Common myeloid progenitor, CD34-positive (primary cell): ENCODE results near the gene IFIT5.
"Not testable (repeated sequence)": the region's sequence is repeated elsewhere in the genome, so short reads cannot be mapped to it uniquely, and the experiment has no call there.

Experiments
- CTCF ChIA-PET: fragments of 350-600 bp; sonication (Branson Sonifier 250); formaldehyde crosslinking; loops from one replicate; lab custom pipeline; 2021; ENCODE audit warnings: antibody characterized with exemption; lab: Charles Lee
- POLR2A ChIA-PET: fragments of 350-600 bp; sonication (Branson Sonifier 250); formaldehyde crosslinking; loops from one replicate; lab custom pipeline; 2021; ENCODE audit warnings: antibody characterized with exemption; lab: Charles Lee
- DNase-seq, 3 donors: peaks; one replicate each; pipeline versions ENCODE4 v3.0.0 to v3.0.0-alpha.2; 2013
- H3K27ac ChIP-seq, 2 experiments: 1 replicate in 1 of 2; 2 replicates in 1 of 2; pipeline ENCODE4 v1.7.0; 2013; ENCODE audit warnings: inconsistent platforms in 2 of 2, low read length in 2 of 2, mild to moderate bottlenecking in 2 of 2, low read depth in 1 of 2, moderate library complexity in 1 of 2; ENCODE audit not compliant: severe bottlenecking in 2 of 2, insufficient read depth in 1 of 2, poor library complexity in 1 of 2
- H3K27me3 ChIP-seq, 5 experiments: replicated peaks in 2 of 5; 1 replicate in 3 of 5; 2 replicates in 2 of 5; pipeline versions ENCODE4 v1.6.1 to v1.7.0; 2013; ENCODE audit warnings: low read length in 4 of 5, mild to moderate bottlenecking in 2 of 5, moderate library complexity in 2 of 5, inconsistent platforms in 1 of 5; ENCODE audit not compliant: insufficient read depth in 5 of 5, control insufficient read depth in 4 of 5
- H3K36me3 ChIP-seq, 4 experiments: 1 replicate in 2 of 4; 2 replicates in 2 of 4; pipeline versions ENCODE4 v1.6.1 to v1.7.0; 2013; ENCODE audit warnings: low read length in 3 of 4, control low read depth in 1 of 4, mild to moderate bottlenecking in 1 of 4; ENCODE audit not compliant: control insufficient read depth in 4 of 4, insufficient read depth in 4 of 4
- H3K4me1 ChIP-seq, 4 experiments: 1 replicate in 3 of 4; 2 replicates in 1 of 4; pipeline versions ENCODE4 v1.6.1 to v1.7.1; 2013; ENCODE audit warnings: low read length in 3 of 4, mild to moderate bottlenecking in 3 of 4, control low read depth in 1 of 4, inconsistent platforms in 1 of 4, moderate library complexity in 1 of 4; ENCODE audit not compliant: control insufficient read depth in 4 of 4, insufficient read depth in 4 of 4; ENCODE audit errors: control extremely low read depth in 1 of 4
- H3K4me3 ChIP-seq, 7 experiments: 1 replicate in 4 of 7; 2 replicates in 3 of 7; pipeline versions ENCODE4 v1.5.1 to v1.7.0; 2013; ENCODE audit warnings: mild to moderate bottlenecking in 7 of 7, low read length in 6 of 7, moderate library complexity in 6 of 7, inconsistent platforms in 2 of 7, low read depth in 2 of 7, control low read depth in 1 of 7; ENCODE audit not compliant: insufficient read depth in 4 of 7, control insufficient read depth in 1 of 7; ENCODE audit errors: extremely low read depth in 1 of 7
- H3K9me3 ChIP-seq, 5 experiments: 1 replicate in 4 of 5; 2 replicates in 1 of 5; pipeline versions ENCODE4 v1.6.1 to v1.7.1; 2013; ENCODE audit warnings: low read length in 4 of 5, mild to moderate bottlenecking in 2 of 5, inconsistent platforms in 1 of 5, low read depth in 1 of 5, moderate library complexity in 1 of 5; ENCODE audit not compliant: control insufficient read depth in 4 of 5, insufficient read depth in 2 of 5; ENCODE audit errors: control extremely low read depth in 1 of 5
- WGBS: methylation state at CpG from one replicate; pipeline ENCODE4 v1.1.5; 2013; ENCODE audit not compliant: insufficient coverage; 5-methylcytosine and 5-hydroxymethylcytosine counted together

IFIT5 gene

GRCh38 chr10:89406178-89406577 is 8.2 kb upstream of the IFIT5 start:
- H3K36me3 ChIP-seq = peaks cover 0 to 18% (median 10%) of the 10 kb centered on the region in 4 experiments
- H3K4me1 ChIP-seq, H3K9me3 ChIP-seq, H3K27me3 ChIP-seq, H3K27ac ChIP-seq, CTCF ChIA-PET, DNase-seq, H3K4me3 ChIP-seq, POLR2A ChIA-PET: not testable (repeated sequence)
- WGBS = 96% methylated on average over 4 of the region's 9 CpGs

- H3K27ac ChIP-seq, H3K4me1 ChIP-seq, H3K4me3 ChIP-seq, H3K27me3 ChIP-seq, H3K9me3 ChIP-seq, DNase-seq, CTCF ChIA-PET, POLR2A ChIA-PET: not testable (repeated sequence)
- WGBS = 100% methylated on average over 3 of the region's 3 CpGs
- peaks cover 0 to 14% (median 4%) of the 10 kb centered on the region in 4 experiments for H3K36me3 ChIP-seq
Measured at GRCh38 chr10:89407792-89408191, 6.6 kb upstream of the IFIT5 start.

- H3K27me3 ChIP-seq, H3K9me3 ChIP-seq, H3K36me3 ChIP-seq, H3K27ac ChIP-seq, H3K4me3 ChIP-seq, CTCF ChIA-PET, DNase-seq, POLR2A ChIA-PET: not testable (repeated sequence)
- peaks cover 6 to 10% (median 8%) of the 10 kb centered on the region in 4 experiments for H3K4me1 ChIP-seq
- 100% methylated on average over 5 of the region's 5 CpGs for WGBS
Measured at GRCh38 chr10:89409282-89409681, 5.1 kb upstream of the IFIT5 start.

DNA sequence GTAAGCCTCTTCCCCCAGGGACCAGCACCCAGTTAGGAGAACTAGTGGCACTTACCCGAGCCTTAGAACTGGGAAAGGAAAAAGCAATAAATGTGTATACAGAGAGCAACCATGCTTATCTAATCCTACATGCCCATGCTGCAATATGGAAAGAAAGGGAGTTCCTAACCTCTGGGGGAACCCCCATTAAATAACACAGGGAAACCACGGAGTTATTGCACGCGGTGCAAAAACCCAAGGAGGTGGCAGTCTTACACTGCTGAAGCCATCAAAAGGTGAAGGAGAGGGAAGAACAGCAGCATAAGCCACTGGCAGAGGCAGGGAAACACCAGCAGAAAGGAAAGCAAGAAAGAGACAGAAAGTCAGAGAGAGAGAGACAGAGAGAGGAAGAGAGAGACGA is 3.8 kb upstream of the IFIT5 start:
- not testable (repeated sequence) for DNase-seq
- POLR2A ChIA-PET = interaction anchor here (0.7 kb wide), 1 partner anchor 1760 kb away, joined by 3 read pairs; no protein-coding TSS in a partner anchor
- WGBS = 17% methylated on average over 1 of the region's 5 CpGs

DNA sequence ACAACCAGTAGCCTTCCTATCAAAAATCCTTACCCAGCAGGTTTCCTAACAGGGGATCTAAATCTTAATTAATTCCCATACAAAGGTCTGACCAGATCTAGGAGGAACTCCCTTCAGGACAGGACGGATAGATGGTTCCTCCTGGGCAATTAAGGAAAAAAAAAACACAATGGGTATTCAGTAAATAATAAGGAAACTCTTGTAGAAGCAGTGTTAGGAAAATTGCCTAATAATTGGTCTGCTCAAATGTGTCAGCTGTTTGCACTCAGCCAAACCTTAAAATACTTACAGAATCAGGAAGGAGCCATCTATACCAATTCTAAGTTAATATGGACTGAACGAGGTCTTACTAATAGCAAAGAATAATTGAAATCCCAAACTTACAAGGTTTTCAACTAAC is 3.2 kb upstream of the IFIT5 start:
- H3K27me3 ChIP-seq, POLR2A ChIA-PET, H3K36me3 ChIP-seq, H3K27ac ChIP-seq, DNase-seq, H3K4me3 ChIP-seq, H3K9me3 ChIP-seq: not testable (repeated sequence)
- CTCF ChIA-PET = interaction anchor here (2.0 kb wide), 1 partner anchor 9 kb away, joined by 6 read pairs; no protein-coding TSS in a partner anchor
- WGBS = 86% methylated on average over 1 of the region's 2 CpGs
- peaks cover 9 to 20% (median 13%) of the 10 kb centered on the region in 4 experiments for H3K4me1 ChIP-seq

More for the DNA sequence above, 3.8 kb upstream of the IFIT5 start:
- H3K27me3 ChIP-seq, H3K27ac ChIP-seq, CTCF ChIA-PET, H3K9me3 ChIP-seq, H3K4me3 ChIP-seq, H3K36me3 ChIP-seq: not testable (repeated sequence)
- H3K4me1 ChIP-seq = peaks cover 9 to 18% (median 11%) of the 10 kb centered on the region in 4 experiments

GRCh38 chr10:89412276-89412675 is 2.1 kb upstream of the IFIT5 start:
- H3K4me1 ChIP-seq = peaks cover 9 to 26% (median 13%) of the 10 kb centered on the region in 4 experiments
- H3K9me3 ChIP-seq, H3K27ac ChIP-seq, H3K27me3 ChIP-seq, H3K36me3 ChIP-seq, H3K4me3 ChIP-seq, POLR2A ChIA-PET: not testable (repeated sequence)
- WGBS = 92% methylated on average over 10 of the region's 10 CpGs
- CTCF ChIA-PET = interaction anchor here (2.0 kb wide), 1 partner anchor 10 kb away, joined by 6 read pairs; no protein-coding TSS in a partner anchor
- peak in 2 of 3 donors; percentile 55 to 63 for DNase-seq

DNA sequence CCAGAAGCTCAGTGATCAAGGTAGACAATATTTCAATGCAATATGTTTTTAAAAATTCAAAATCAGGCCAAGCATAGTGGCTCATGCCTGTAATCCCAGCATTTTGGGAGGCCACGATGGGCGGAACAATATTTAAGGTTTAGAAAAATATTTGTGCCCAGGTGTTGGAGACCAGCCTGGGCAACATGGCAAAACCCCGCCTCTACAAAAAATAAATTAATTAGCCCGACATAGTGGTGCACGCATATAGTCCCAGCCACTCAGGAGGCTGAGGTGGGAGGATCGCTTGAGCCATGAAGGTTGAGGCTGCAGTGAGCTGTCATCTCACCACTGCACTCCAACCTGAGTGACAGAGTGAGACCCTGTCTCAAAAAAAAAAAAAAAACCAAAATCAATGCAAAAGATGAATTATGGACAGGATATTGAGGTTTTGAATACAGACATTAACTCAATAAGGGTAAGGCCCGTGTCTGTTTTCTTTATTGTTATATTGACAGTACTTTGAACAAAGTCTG is 913 bp upstream of the IFIT5 start:
- Histone ChIP-seq H3K9me3 (no peaks in the 10 kb centered on the region), H3K4me3 (peak overlapping the region in 6 of 7 experiments; percentile 80 to 99 (median 84)), H3K36me3 (peaks cover 0 to 12% (median 3%) of the 10 kb centered on the region in 4 experiments), H3K4me1 (peaks cover 9 to 28% (median 13%) of the 10 kb centered on the region in 4 experiments), H3K27ac (peak overlapping the region in 1 of 2 experiments; percentile 90), H3K27me3 (no peaks in the 10 kb centered on the region)
- DNase-seq = peak in 1 of 3 donors; percentile 15
- POLR2A ChIA-PET = no interaction called here
- CTCF ChIA-PET = interaction anchor here (1.3 to 2.0 kb wide), 2 partner anchors 11 to 44 kb away, joined by 5 to 6 read pairs; no protein-coding TSS in a partner anchor
- whole genome bisulfite sequencing = 63% methylated on average over 4 of the region's 7 CpGs
